ENCODE measurements around the gene GPR52.

DNA sequence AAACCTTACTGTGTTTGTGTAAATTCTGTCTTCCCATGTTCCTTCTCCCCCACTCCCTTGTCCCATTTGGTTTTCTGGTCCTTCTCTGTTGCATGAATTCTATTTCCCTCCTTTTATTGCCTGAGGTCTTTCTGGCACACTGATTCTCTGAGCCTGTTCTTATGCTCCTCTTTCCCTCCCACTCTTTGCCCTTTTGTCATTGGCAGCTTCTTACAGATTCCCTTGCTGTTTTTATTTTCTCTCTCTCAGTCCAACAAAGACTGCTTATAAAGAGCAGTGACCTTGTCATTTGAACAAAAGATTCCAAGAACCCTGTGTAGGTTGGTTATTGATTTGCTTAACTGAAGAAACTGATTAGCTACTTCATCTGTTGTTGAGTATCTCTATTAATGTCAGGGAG lies 49.7 kb downstream of the GPR52 start:
- TF ChIP-seq, protein P1, sequence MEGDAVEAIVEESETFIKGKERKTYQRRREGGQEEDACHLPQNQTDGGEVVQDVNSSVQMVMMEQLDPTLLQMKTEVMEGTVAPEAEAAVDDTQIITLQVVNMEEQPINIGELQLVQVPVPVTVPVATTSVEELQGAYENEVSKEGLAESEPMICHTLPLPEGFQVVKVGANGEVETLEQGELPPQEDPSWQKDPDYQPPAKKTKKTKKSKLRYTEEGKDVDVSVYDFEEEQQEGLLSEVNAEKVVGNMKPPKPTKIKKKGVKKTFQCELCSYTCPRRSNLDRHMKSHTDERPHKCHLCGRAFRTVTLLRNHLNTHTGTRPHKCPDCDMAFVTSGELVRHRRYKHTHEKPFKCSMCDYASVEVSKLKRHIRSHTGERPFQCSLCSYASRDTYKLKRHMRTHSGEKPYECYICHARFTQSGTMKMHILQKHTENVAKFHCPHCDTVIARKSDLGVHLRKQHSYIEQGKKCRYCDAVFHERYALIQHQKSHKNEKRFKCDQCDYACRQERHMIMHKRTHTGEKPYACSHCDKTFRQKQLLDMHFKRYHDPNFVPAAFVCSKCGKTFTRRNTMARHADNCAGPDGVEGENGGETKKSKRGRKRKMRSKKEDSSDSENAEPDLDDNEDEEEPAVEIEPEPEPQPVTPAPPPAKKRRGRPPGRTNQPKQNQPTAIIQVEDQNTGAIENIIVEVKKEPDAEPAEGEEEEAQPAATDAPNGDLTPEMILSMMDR (IDR thresholded peaks at IDR 0.05; ENCODE audit: low read depth, low read length, poor library complexity, severe bottlenecking): no peak
- no peak for TF ChIP-seq EZH2phosphoT487 (IDR thresholded peaks at IDR 0.05; ENCODE audit: borderline replicate concordance, low read length)

All from DOHH2 (cell line).